BLaER1 treated with 17β-estradiol and CSF1 and Interleukin-3, amounts not matched to agents 10 nM and 100 nM (cell line): Measurements from ENCODE around the gene HS6ST2.

ENCODE experiments used
- H3K27ac ChIP-seq, 11 experiments: shearing (Covaris generic); formaldehyde crosslinking; 2 replicates each; pipeline ENCODE4 v1.8.1; 2022
- H3K27me3 ChIP-seq, 11 experiments: shearing (Covaris generic); formaldehyde crosslinking; 2 replicates each; pipeline ENCODE4 v1.8.1; 2022
- H3K36me3 ChIP-seq, 11 experiments: shearing (Covaris generic); formaldehyde crosslinking; 2 replicates each; pipeline ENCODE4 v1.8.1; 2022
- H3K4me1 ChIP-seq, 10 experiments: shearing (Covaris generic); formaldehyde crosslinking; 2 replicates each; pipeline ENCODE4 v1.8.1; 2022
- H3K4me2 ChIP-seq, 11 experiments: shearing (Covaris generic); formaldehyde crosslinking; 2 replicates each; pipeline ENCODE4 v1.8.1; 2022
- H3K4me3 ChIP-seq, 10 experiments: shearing (Covaris generic); formaldehyde crosslinking; 2 replicates each; pipeline ENCODE4 v1.8.1; 2022
- H3K9ac ChIP-seq, 11 experiments: shearing (Covaris generic); formaldehyde crosslinking; 2 replicates each; pipeline ENCODE4 v1.8.1; 2022
- H3K9me3 ChIP-seq, 11 experiments: shearing (Covaris generic); formaldehyde crosslinking; replicated peaks in 1 of 11; 2 replicates each; pipeline ENCODE4 v1.8.1; 2022
- H4K20me1 ChIP-seq, 11 experiments: shearing (Covaris generic); formaldehyde crosslinking; 2 replicates each; pipeline ENCODE4 v1.8.1; 2022
- Cebpa-rat ChIP-seq, 11 experiments: shearing (Covaris generic); IDR thresholded peaks; 2 replicates each; pipeline ENCODE4 v1.8.1; 2022

Gene HS6ST2

GRCh38 chrX:132968296-132968949, 10.0 kb upstream of the HS6ST2 start:
- Histone ChIP-seq H4K20me1 (0 out of 22 replicates have a peak, but pooled peaks cover 0 to 6% (median 0%) of the 10 kb centered on the region in 11 experiments), H3K9ac (no peak overlapping the region), H3K4me3 (no peak overlapping the region), H3K27me3 (peaks cover 96 to 100% (median 100%) of the 10 kb centered on the region in 11 experiments), H3K27ac (no peak overlapping the region), H3K36me3 (no peaks in the 10 kb centered on the region), H3K4me2 (no peak overlapping the region; a peak in 1 of 22 replicates), H3K4me1 (0 out of 20 replicates have a peak, but pooled peaks cover 0 to 9% (median 0%) of the 10 kb centered on the region in 10 experiments), H3K9me3 (no peaks in the 10 kb centered on the region)
- no peak for TF ChIP-seq Cebpa-rat (IDR thresholded peaks at IDR 0.05)

GRCh38 chrX:132967049-132967448, 8.6 kb upstream of the HS6ST2 start:
- no peak overlapping the region for H3K27ac ChIP-seq
- peaks cover 90 to 100% (median 99%) of the 10 kb centered on the region in 11 experiments for H3K27me3 ChIP-seq
- no peaks in the 10 kb centered on the region for H3K9me3 ChIP-seq
- H3K4me3 ChIP-seq: no peak overlapping the region
- 0 out of 22 replicates have a peak, but pooled peaks cover 0 to 6% (median 0%) of the 10 kb centered on the region in 11 experiments for H4K20me1 ChIP-seq
- no peak for TF ChIP-seq Cebpa-rat (IDR thresholded peaks at IDR 0.05)
- no peak overlapping the region for H3K4me2 ChIP-seq
- no peak overlapping the region for H3K9ac ChIP-seq
- no peaks in the 10 kb centered on the region for H3K36me3 ChIP-seq
- H3K4me1 ChIP-seq: 0 out of 20 replicates have a peak, but pooled peaks cover 0 to 9% (median 0%) of the 10 kb centered on the region in 10 experiments

GRCh38 chrX:132965461-132965860, 7.0 kb upstream of the HS6ST2 start:
- H3K9me3 ChIP-seq: no peaks in the 10 kb centered on the region
- H3K9ac ChIP-seq: no peak overlapping the region
- H3K4me2 ChIP-seq: no peak overlapping the region
- H4K20me1 ChIP-seq: 0 out of 22 replicates have a peak, but pooled peaks cover 0 to 6% (median 0%) of the 10 kb centered on the region in 11 experiments
- H3K4me1 ChIP-seq: 0 out of 20 replicates have a peak, but pooled peaks cover 0 to 9% (median 0%) of the 10 kb centered on the region in 10 experiments
- no peak for TF ChIP-seq Cebpa-rat (IDR thresholded peaks at IDR 0.05)
- H3K27ac ChIP-seq: no peak overlapping the region
- H3K36me3 ChIP-seq: no peaks in the 10 kb centered on the region
- H3K4me3 ChIP-seq: no peak overlapping the region
- H3K27me3 ChIP-seq: peaks cover 92 to 100% (median 99%) of the 10 kb centered on the region in 11 experiments

GRCh38 chrX:132961511-132961910, 3.1 kb upstream of the HS6ST2 start:
- H3K9ac ChIP-seq: no peak overlapping the region
- no peak overlapping the region for H3K4me2 ChIP-seq
- TF ChIP-seq Cebpa-rat (IDR thresholded peaks at IDR 0.05): no peak
- no peaks in the 10 kb centered on the region for H3K36me3 ChIP-seq
- no peak overlapping the region for H3K4me3 ChIP-seq
- H3K27me3 ChIP-seq: peaks cover 78 to 91% (median 85%) of the 10 kb centered on the region in 11 experiments
- peaks cover 0 to 20% (median 10%) of the 10 kb centered on the region in 11 experiments; a peak in 10 of 22 replicates for H3K9me3 ChIP-seq
- peaks cover 0 to 18% (median 4%) of the 10 kb centered on the region in 10 experiments; a peak in 7 of 20 replicates for H3K4me1 ChIP-seq
- no peak overlapping the region for H3K27ac ChIP-seq
- H4K20me1 ChIP-seq: peaks cover 0 to 9% (median 0%) of the 10 kb centered on the region in 11 experiments; a peak in 2 of 22 replicates

GRCh38 chrX:132957211-132958090, 978 bp downstream of the HS6ST2 start:
- Histone ChIP-seq H4K20me1 (peaks cover 0 to 22% (median 0%) of the 10 kb centered on the region in 11 experiments; a peak in 7 of 22 replicates), H3K4me2 (peak overlapping the region; percentile 80 to 91 (median 88)), H3K9ac (peak overlapping the region; percentile 57 to 86 (median 81); a peak in 21 of 22 replicates), H3K9me3 (peaks cover 0 to 23% (median 10%) of the 10 kb centered on the region in 11 experiments; a peak in 10 of 22 replicates), H3K4me3 (peak overlapping the region; percentile 54 to 73 (median 65)), H3K4me1 (peaks cover 0 to 21% (median 6%) of the 10 kb centered on the region in 10 experiments; a peak in 7 of 20 replicates), H3K27me3 (peaks cover 71 to 91% (median 84%) of the 10 kb centered on the region in 11 experiments), H3K36me3 (no peaks in the 10 kb centered on the region), H3K27ac (peak overlapping the region in 10 of 11 experiments; percentile 59 to 86 (median 82); a peak in 20 of 22 replicates)
- TF ChIP-seq Cebpa-rat (IDR thresholded peaks at IDR 0.05): no peak

GRCh38 chrX:132956421-132957210, 1.8 kb downstream of the HS6ST2 start:
- Histone ChIP-seq H3K36me3 (no peaks in the 10 kb centered on the region), H3K27me3 (peaks cover 74 to 91% (median 84%) of the 10 kb centered on the region in 11 experiments), H3K9ac (peak overlapping the region in 10 of 11 experiments; percentile 70 to 86 (median 81); a peak in 12 of 22 replicates), H3K4me3 (peak overlapping the region; percentile 54 to 73 (median 65)), H4K20me1 (peaks cover 0 to 23% (median 0%) of the 10 kb centered on the region in 11 experiments; a peak in 7 of 22 replicates), H3K4me2 (peak overlapping the region; percentile 80 to 91 (median 88); a peak in 21 of 22 replicates), H3K4me1 (peaks cover 0 to 21% (median 6%) of the 10 kb centered on the region in 10 experiments; a peak in 7 of 20 replicates), H3K9me3 (peaks cover 0 to 23% (median 10%) of the 10 kb centered on the region in 11 experiments; a peak in 10 of 22 replicates), H3K27ac (peak overlapping the region in 2 of 11 experiments; percentile 81 to 82; a peak in 4 of 22 replicates)
- TF ChIP-seq Cebpa-rat (IDR thresholded peaks at IDR 0.05): no peak

GRCh38 chrX:132955690-132956089, 2.7 kb downstream of the HS6ST2 start:
- no peak for TF ChIP-seq Cebpa-rat (IDR thresholded peaks at IDR 0.05)
- Histone ChIP-seq H3K9me3 (peaks cover 0 to 23% (median 10%) of the 10 kb centered on the region in 11 experiments; a peak in 10 of 22 replicates), H3K27me3 (peaks cover 74 to 91% (median 84%) of the 10 kb centered on the region in 11 experiments), H3K4me1 (peaks cover 0 to 21% (median 6%) of the 10 kb centered on the region in 10 experiments; a peak in 7 of 20 replicates), H3K27ac (no peak overlapping the region), H3K9ac (no peak overlapping the region), H3K36me3 (no peaks in the 10 kb centered on the region), H4K20me1 (peaks cover 0 to 23% (median 0%) of the 10 kb centered on the region in 11 experiments; a peak in 7 of 22 replicates), H3K4me2 (peak overlapping the region in 1 of 11 experiments; percentile 88; a peak in 1 of 22 replicates), H3K4me3 (no peak overlapping the region)

- Histone ChIP-seq H3K9me3 (peaks cover 0 to 23% (median 10%) of the 10 kb centered on the region in 11 experiments; a peak in 10 of 22 replicates), H4K20me1 (peaks cover 0 to 23% (median 0%) of the 10 kb centered on the region in 11 experiments; a peak in 7 of 22 replicates), H3K27ac (no peak overlapping the region), H3K4me3 (no peak overlapping the region), H3K27me3 (peaks cover 73 to 91% (median 85%) of the 10 kb centered on the region in 11 experiments), H3K4me2 (no peak overlapping the region), H3K36me3 (no peaks in the 10 kb centered on the region), H3K4me1 (peaks cover 0 to 19% (median 6%) of the 10 kb centered on the region in 10 experiments; a peak in 7 of 20 replicates), H3K9ac (no peak overlapping the region)
- no peak for TF ChIP-seq Cebpa-rat (IDR thresholded peaks at IDR 0.05)
Observed at GRCh38 chrX:132954323-132954722, 4.1 kb downstream of the HS6ST2 start.
